IMR-90 (cell line): ENCODE results near the gene SIKE1. TPM values are rescaled to one million over a fixed set of nuclear protein-coding genes. Genes with fewer than 3 reads are reported as not detected.

Experiments
- microRNA-seq, 2 experiments: library from miRNA; stranded (forward) in 1 of 2; unstranded in 1 of 2; fragments of 10-50 nt in 1 of 2; fragments of <30 nt in 1 of 2; gene quantifications in 1 of 2; microRNA quantifications in 1 of 2; one replicate each; pipeline versions ENCODE3 to v1.1.0; 2013 to 2020; ENCODE audit not compliant: insufficient read depth in 1 of 2, insufficient read length in 1 of 2, unreplicated experiment in 1 of 2
- polyA plus RNA-seq, 3 experiments: library from polyadenylated mRNA; depleted of rRNA; stranded (reverse); fragments of >200 nt; gene quantifications; 2 replicates each; pipeline ENCODE4 v1.2.3, GENCODE V29; 2012; ENCODE audit warnings: low replicate concordance in 1 of 3
- small RNA-seq, 5 experiments: library from RNA; depleted of rRNA; stranded (forward); fragments of <200 nt; gene quantifications; one replicate each; pipeline ENCODE3, GENCODE V24; 2012
- total RNA-seq: library from RNA; depleted of rRNA; stranded (reverse); fragments of >200 nt; gene quantifications from 2 replicates; pipeline ENCODE4 v1.2.3, GENCODE V29; 2012; rRNA removed

The SIKE1 gene
- total and polyA plus RNA-seq, 2 of the 4 experiments (the other 2 are of a cell fraction) = 20.9 to 49.1 TPM

Small RNAs within 50 kb of the gene (microRNA-seq; reads per million reads assigned to microRNA genes)
- gene RNY1P13 (ENCODE audit: insufficient read depth, insufficient read length) = not detected

Small RNAs within 50 kb of the gene (small RNA-seq; reads per million reads assigned to genes)
- 0 reads per million in 5 experiments for gene RNY1P13

Other genes with a start within 250 kb of the SIKE1 start
- gene BCAS2, start 199.1 kb downstream of the SIKE1 start, total RNA-seq = 15.4 and 39.4 TPM in 2 replicates
- 20.2 and 23.1 TPM in 2 replicates for gene BCAS2, start 199.1 kb downstream of the SIKE1 start, polyA plus RNA-seq (2012; rRNA removed)
- gene DENND2C, start 110.6 kb downstream of the SIKE1 start, total RNA-seq = 2.2 and 3.1 TPM in 2 replicates
- gene DENND2C, start 110.6 kb downstream of the SIKE1 start, polyA plus RNA-seq (2012; rRNA removed) = 0.53 and 0.58 TPM in 2 replicates
- gene AMPD1, start 85.1 kb downstream of the SIKE1 start, total RNA-seq = not detected in 2 replicates
- not detected in 2 replicates for gene AMPD1, start 85.1 kb downstream of the SIKE1 start, polyA plus RNA-seq (2012; rRNA removed)
- 85.9 and 110 TPM in 2 replicates for gene NRAS, start 63.9 kb downstream of the SIKE1 start, total RNA-seq
- 22.3 and 27.4 TPM in 2 replicates for gene NRAS, start 63.9 kb downstream of the SIKE1 start, polyA plus RNA-seq (2012; rRNA removed)
- gene CSDE1, start 22.7 kb downstream of the SIKE1 start, total RNA-seq = 879 and 2,287 TPM in 2 replicates
- 162 and 190 TPM in 2 replicates for gene CSDE1, start 22.7 kb downstream of the SIKE1 start, polyA plus RNA-seq (2012; rRNA removed)
- gene SYCP1, start 74.2 kb upstream of the SIKE1 start, total RNA-seq = not detected in 2 replicates
- not detected in 2 replicates for gene SYCP1, start 74.2 kb upstream of the SIKE1 start, polyA plus RNA-seq (2012; rRNA removed)
- not detected in 2 replicates for gene TSHB, start 249.1 kb upstream of the SIKE1 start, total RNA-seq
- gene TSHB, start 249.1 kb upstream of the SIKE1 start, polyA plus RNA-seq (2012; rRNA removed) = not detected in 2 replicates